ENCODE data around the gene RFTN1. TPM values are rescaled to one million over a fixed set of nuclear protein-coding genes. Genes with fewer than 3 reads are reported as not detected.

RFTN1 gene
- total and polyA plus RNA-seq, 2 donors (not counting 1 experiment from before 2014, with no cell fraction given) = 35.1 to 35.5 TPM

DNA sequence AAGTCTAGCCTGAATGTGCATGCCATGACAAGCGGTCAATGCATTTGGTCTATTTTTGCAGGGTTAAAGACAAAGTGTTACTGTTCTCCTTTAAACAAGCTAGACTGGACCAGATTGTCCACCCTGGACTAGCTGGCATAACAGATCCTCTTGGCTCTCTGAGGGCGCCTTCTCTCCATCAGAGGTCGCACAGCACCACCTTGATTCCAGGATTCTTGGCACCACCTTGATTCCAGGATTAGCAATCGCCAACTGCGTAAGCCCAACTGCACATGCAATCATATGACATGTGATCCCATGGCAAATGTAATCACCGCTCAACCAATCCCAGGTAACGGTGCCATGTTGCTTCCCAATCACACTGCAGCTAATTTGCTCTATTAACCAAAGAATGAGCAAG is 149.9 kb downstream of the RFTN1 start:
- H3K27ac ChIP-seq (ENCODE audit: insufficient read depth, low read length) = no peak overlapping the region
- TF ChIP-seq EZH2 (IDR thresholded peaks at IDR 0.05; ENCODE audit: low read length, missing control alignments) = no peak
- TF ChIP-seq, protein P1, sequence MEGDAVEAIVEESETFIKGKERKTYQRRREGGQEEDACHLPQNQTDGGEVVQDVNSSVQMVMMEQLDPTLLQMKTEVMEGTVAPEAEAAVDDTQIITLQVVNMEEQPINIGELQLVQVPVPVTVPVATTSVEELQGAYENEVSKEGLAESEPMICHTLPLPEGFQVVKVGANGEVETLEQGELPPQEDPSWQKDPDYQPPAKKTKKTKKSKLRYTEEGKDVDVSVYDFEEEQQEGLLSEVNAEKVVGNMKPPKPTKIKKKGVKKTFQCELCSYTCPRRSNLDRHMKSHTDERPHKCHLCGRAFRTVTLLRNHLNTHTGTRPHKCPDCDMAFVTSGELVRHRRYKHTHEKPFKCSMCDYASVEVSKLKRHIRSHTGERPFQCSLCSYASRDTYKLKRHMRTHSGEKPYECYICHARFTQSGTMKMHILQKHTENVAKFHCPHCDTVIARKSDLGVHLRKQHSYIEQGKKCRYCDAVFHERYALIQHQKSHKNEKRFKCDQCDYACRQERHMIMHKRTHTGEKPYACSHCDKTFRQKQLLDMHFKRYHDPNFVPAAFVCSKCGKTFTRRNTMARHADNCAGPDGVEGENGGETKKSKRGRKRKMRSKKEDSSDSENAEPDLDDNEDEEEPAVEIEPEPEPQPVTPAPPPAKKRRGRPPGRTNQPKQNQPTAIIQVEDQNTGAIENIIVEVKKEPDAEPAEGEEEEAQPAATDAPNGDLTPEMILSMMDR (conservative IDR thresholded peaks at IDR 0.05 in 1 of 2, IDR thresholded peaks at IDR 0.05 in 1 of 2; ENCODE audit: low read depth in 1 of 2, low read length in 2 of 2) = no peak

DNA sequence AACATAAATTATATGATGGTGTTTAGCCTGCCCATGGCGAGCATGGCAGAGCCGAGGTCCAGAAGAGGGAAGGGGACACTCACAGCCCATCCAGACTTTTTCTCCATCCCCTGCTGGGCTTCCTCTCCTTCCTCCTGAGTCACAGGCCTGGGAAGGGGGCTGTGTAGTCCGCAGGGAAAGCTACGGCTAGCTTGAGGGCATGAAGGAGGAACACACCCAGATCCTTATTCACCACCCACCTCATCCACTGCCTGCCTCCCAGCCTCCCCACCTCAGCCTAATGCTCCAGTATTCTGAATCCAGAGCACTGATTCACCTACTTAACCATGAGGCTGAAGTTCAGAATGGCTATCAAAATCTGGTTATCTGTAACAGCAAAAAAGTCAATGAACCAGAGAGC is 150.7 kb downstream of the RFTN1 start:
- DNase-seq (ENCODE audit: low read depth in 2 of 2) = peak in 1 of 2 donors; percentile 53

More for the DNA sequence above, 149.9 kb downstream of the RFTN1 start:
- H3K4me3 ChIP-seq (replicated peaks in 1 of 4; ENCODE audit: control extremely low read depth in 1 of 4, insufficient read depth in 1 of 4, low read depth in 3 of 4, low read length in 4 of 4) = no peak overlapping the region
- no peak overlapping the region for H2AFZ ChIP-seq (ENCODE audit: low read length)
- no peaks in the 10 kb centered on the region for H3K79me2 ChIP-seq (ENCODE audit: control insufficient read depth, insufficient read depth, low read length)
- DNase-seq (ENCODE audit: low read depth in 2 of 2) = no peak
- H3K36me3 ChIP-seq (ENCODE audit: control insufficient read depth, insufficient read depth, low read length) = peaks cover 2% of the 10 kb centered on the region
- H3K4me2 ChIP-seq (ENCODE audit: extremely low read depth, insufficient read depth, low read length) = no peak overlapping the region
- H3K27me3 ChIP-seq (ENCODE audit: control insufficient read depth, insufficient read depth, low read length) = no peaks in the 10 kb centered on the region
- no peaks in the 10 kb centered on the region for H3K9me3 ChIP-seq (ENCODE audit: control insufficient read depth, insufficient read depth, low read depth, low read length)
- H3K9ac ChIP-seq (ENCODE audit: insufficient read depth, low read length) = no peak overlapping the region
- no peaks in the 10 kb centered on the region for H4K20me1 ChIP-seq (ENCODE audit: control insufficient read depth, extremely low read depth, insufficient read depth, low read length)
- no peaks in the 10 kb centered on the region for H3K4me1 ChIP-seq (ENCODE audit: control insufficient read depth, extremely low read depth, insufficient read depth, low read length)

DNA sequence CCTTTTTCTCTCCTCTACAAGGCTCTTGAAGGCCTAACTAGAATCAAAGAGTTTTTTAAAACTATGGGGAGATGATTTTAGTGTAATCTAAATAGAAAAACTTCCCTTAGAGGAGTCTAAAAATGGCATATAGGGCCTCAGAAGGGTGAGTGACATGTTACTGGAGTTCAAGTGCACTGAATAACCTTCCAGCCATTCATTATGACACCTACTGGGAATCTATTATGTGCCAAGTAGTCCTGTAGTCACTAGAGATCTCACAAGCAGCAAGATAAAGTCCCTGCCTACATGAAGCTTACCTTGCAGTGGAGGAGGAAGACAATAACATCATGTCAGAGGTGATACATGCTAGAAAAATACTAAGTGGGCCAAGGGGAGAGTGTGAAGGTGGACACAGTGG is 152.4 kb downstream of the RFTN1 start:
- no peaks in the 10 kb centered on the region for H4K20me1 ChIP-seq (ENCODE audit: control insufficient read depth, extremely low read depth, insufficient read depth, low read length)
- no peaks in the 10 kb centered on the region for H3K36me3 ChIP-seq (ENCODE audit: control insufficient read depth, insufficient read depth, low read length)
- no peaks in the 10 kb centered on the region for H3K4me1 ChIP-seq (ENCODE audit: control insufficient read depth, extremely low read depth, insufficient read depth, low read length)
- no peak overlapping the region for H3K4me3 ChIP-seq (replicated peaks in 1 of 4; ENCODE audit: control extremely low read depth in 1 of 4, insufficient read depth in 1 of 4, low read depth in 3 of 4, low read length in 4 of 4)
- no peak overlapping the region for H3K27ac ChIP-seq (ENCODE audit: insufficient read depth, low read length)
- TF ChIP-seq, protein P1 (conservative IDR thresholded peaks at IDR 0.05 in 1 of 2, IDR thresholded peaks at IDR 0.05 in 1 of 2; ENCODE audit: low read depth in 1 of 2, low read length in 2 of 2) = no peak
- TF ChIP-seq EZH2 (IDR thresholded peaks at IDR 0.05; ENCODE audit: low read length, missing control alignments) = no peak
- no peaks in the 10 kb centered on the region for H3K27me3 ChIP-seq (ENCODE audit: control insufficient read depth, insufficient read depth, low read length)
- H3K4me2 ChIP-seq (ENCODE audit: extremely low read depth, insufficient read depth, low read length) = no peak overlapping the region
- no peak overlapping the region for H3K9ac ChIP-seq (ENCODE audit: insufficient read depth, low read length)
- no peak for DNase-seq (ENCODE audit: low read depth in 2 of 2)
- no peaks in the 10 kb centered on the region for H3K79me2 ChIP-seq (ENCODE audit: control insufficient read depth, insufficient read depth, low read length)
- no peaks in the 10 kb centered on the region for H3K9me3 ChIP-seq (ENCODE audit: control insufficient read depth, insufficient read depth, low read depth, low read length)
- no peak overlapping the region for H2AFZ ChIP-seq (ENCODE audit: low read length)

More for the DNA sequence above, 150.7 kb downstream of the RFTN1 start:
- no peak for TF ChIP-seq EZH2 (IDR thresholded peaks at IDR 0.05; ENCODE audit: low read length, missing control alignments)
- TF ChIP-seq, protein P1 (conservative IDR thresholded peaks at IDR 0.05 in 1 of 2, IDR thresholded peaks at IDR 0.05 in 1 of 2; ENCODE audit: low read depth in 1 of 2, low read length in 2 of 2) = no peak
- H3K36me3 ChIP-seq (ENCODE audit: control insufficient read depth, insufficient read depth, low read length) = no peaks in the 10 kb centered on the region
- H3K9me3 ChIP-seq (ENCODE audit: control insufficient read depth, insufficient read depth, low read depth, low read length) = no peaks in the 10 kb centered on the region
- H3K4me2 ChIP-seq (ENCODE audit: extremely low read depth, insufficient read depth, low read length) = no peak overlapping the region
- H3K4me1 ChIP-seq (ENCODE audit: control insufficient read depth, extremely low read depth, insufficient read depth, low read length) = no peaks in the 10 kb centered on the region
- no peaks in the 10 kb centered on the region for H3K27me3 ChIP-seq (ENCODE audit: control insufficient read depth, insufficient read depth, low read length)
- H3K79me2 ChIP-seq (ENCODE audit: control insufficient read depth, insufficient read depth, low read length) = no peaks in the 10 kb centered on the region
- H3K27ac ChIP-seq (ENCODE audit: insufficient read depth, low read length) = no peak overlapping the region
- no peak overlapping the region for H3K4me3 ChIP-seq (replicated peaks in 1 of 4; ENCODE audit: control extremely low read depth in 1 of 4, insufficient read depth in 1 of 4, low read depth in 3 of 4, low read length in 4 of 4)
- H2AFZ ChIP-seq (ENCODE audit: low read length) = no peak overlapping the region
- H3K9ac ChIP-seq (ENCODE audit: insufficient read depth, low read length) = no peak overlapping the region
- H4K20me1 ChIP-seq (ENCODE audit: control insufficient read depth, extremely low read depth, insufficient read depth, low read length) = no peaks in the 10 kb centered on the region
